Right forelimb (tissue), 1 donor: Measurements from ENCODE around the gene ARGLU1.

Experiments
- DNase-seq: peaks from one replicate; pipeline ENCODE4 v3.0.0-alpha.2; 2018

The ARGLU1 gene

GRCh38 chr13:106586648-106587166 lies 18.8 kb upstream of the ARGLU1 start:
- no peak for DNase-seq

GRCh38 chr13:106581225-106581624 lies 13.3 kb upstream of the ARGLU1 start:
- DNase-seq = no peak

GRCh38 chr13:106575896-106576295 lies 8.0 kb upstream of the ARGLU1 start:
- DNase-seq = no peak

- DNase-seq = no peak
Measured at GRCh38 chr13:106573868-106574267, 5.9 kb upstream of the ARGLU1 start.

GRCh38 chr13:106573284-106573846 lies 5.4 kb upstream of the ARGLU1 start:
- DNase-seq = no peak

GRCh38 chr13:106570299-106570852 lies 2.4 kb upstream of the ARGLU1 start:
- DNase-seq = no peak

GRCh38 chr13:106569233-106570095 lies 1.5 kb upstream of the ARGLU1 start:
- no peak for DNase-seq

- no peak for DNase-seq
Measured at GRCh38 chr13:106568299-106569003, 514 bp upstream of the ARGLU1 start.

GRCh38 chr13:106566641-106567473 lies 1.1 kb downstream of the ARGLU1 start:
- peak; percentile 80 for DNase-seq

- no peak for DNase-seq
Measured at GRCh38 chr13:106565127-106565775, 2.7 kb downstream of the ARGLU1 start.

GRCh38 chr13:106562301-106562700 lies 5.6 kb downstream of the ARGLU1 start:
- DNase-seq = no peak

GRCh38 chr13:106561551-106562170 lies 6.3 kb downstream of the ARGLU1 start:
- no peak for DNase-seq

- no peak for DNase-seq
Measured at GRCh38 chr13:106560821-106561220, 7.1 kb downstream of the ARGLU1 start.

GRCh38 chr13:106558527-106558926 lies 9.4 kb downstream of the ARGLU1 start:
- DNase-seq = no peak

GRCh38 chr13:106555631-106556328 lies 12.2 kb downstream of the ARGLU1 start:
- DNase-seq = no peak

GRCh38 chr13:106551751-106552150 lies 16.2 kb downstream of the ARGLU1 start:
- no peak for DNase-seq

GRCh38 chr13:106551350-106551749 lies 16.6 kb downstream of the ARGLU1 start:
- no peak for DNase-seq

GRCh38 chr13:106550570-106551135 lies 17.3 kb downstream of the ARGLU1 start:
- DNase-seq = no peak

- no peak for DNase-seq
Measured at GRCh38 chr13:106548064-106548696, 19.8 kb downstream of the ARGLU1 start.

GRCh38 chr13:106541826-106542225 lies 26.1 kb downstream of the ARGLU1 start:
- no peak for DNase-seq
